ENCODE results near the gene CAMTA1.
A peak's percentile ranks its signal among the peaks of the same experiment; 100 is the strongest.

The CAMTA1 gene

DNA sequence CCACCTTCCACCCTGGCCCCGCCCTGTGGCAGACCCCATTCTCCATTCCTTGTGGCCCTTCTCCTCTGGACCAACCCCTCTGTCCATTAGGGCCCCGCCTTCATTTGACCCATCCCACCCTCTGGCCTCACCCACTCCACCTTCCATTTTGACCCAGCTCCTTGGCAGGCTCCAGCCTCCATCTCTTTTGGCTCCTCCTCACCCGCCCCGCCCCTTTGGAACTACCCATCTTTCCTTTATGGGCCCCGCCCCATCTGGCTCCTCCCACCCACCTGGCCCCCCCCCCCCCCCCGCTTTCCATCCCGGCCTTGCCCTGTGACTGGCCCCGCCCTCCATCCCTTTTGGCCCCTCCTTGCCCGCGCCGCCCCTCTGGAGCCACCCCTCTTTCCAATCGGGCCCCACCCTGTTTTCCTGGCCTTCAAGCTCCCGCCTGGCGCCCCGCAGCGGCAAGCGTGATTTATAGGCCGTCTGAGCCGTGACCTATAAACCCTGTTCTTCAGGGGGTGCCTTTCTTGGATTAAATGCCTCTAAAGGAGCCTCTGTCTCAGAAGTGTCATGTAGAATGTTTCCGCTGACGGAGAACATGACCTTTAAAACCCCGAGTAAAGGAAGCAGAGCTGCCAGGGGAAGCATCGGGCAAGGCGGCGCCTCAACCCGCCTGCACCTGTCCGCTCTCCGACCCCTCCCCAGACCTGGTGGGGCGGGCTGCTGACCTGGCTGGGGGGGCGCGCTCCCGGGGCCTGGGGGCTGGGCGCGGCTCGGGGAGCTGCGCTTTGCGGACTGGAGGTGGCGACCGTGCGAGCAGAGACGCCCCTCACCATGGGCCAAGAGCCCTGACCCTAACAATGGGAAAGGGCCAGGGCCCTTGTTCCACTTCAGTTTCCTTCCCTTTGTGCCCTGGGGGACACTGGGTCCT, 178.0 kb downstream of the CAMTA1 start:
- peak; percentile 80 for DNase-seq

DNA sequence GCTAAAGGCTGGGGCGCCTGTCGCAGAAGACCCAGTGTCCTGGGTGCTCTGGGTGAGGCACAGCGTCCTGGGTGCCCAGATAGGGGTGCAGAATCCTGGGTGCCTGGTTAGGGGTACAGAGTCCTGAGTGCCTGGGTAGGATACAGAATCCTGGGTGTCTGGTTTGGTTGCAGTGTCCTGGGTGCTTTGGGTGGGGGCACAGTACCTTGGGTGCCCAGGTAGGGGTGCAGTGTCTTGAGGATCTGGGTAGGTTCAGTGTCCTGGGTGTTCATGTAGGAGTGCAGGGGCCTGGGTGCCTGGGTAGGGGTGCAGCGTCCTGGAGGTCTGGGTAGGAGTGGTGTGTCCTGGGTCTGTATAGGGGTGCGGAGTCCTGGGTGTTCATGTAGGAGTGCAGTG, 178.7 kb downstream of the CAMTA1 start:
- no peak for DNase-seq

DNA sequence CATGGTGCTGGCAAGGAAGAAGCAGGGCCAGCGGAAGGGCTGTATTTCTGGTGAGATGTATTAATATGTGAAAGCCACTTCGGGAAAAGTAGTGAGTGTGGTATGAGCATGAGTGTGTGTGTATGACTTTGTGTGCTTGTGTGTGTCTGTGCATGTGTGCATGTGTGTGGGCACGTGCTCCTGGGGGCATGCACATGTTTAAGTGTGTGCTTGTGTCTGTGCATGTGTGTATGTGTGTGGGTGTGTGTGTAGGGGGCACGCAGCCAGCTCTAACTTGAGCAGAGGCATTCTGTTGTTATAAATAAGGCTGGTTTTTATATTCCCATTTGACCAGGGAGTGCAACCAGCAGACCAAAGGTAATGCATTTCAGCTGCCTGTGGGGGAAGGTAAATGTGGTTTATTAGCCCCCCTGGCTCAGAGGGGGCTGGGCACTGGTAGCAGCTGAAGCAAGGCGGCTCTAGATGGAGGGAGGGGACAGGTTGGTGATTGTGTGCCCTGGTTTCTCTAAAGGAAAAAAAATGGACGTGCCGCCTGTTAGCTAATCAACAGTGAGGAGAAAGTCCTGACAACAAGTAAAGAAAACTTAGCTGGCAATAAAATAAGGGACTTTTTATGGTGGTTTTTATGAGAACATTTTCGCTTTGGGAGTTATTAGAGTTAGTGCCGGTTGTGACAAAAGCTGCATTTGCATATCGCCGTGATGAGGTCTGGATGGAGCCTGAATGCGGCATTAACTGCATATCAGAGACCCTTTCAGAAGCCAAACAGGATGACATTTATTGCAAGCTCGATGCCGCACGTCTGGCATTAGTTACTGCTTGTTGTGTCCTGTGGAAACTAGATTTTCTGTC, 180.1 kb downstream of the CAMTA1 start:
- DNase-seq, result no peak

DNA sequence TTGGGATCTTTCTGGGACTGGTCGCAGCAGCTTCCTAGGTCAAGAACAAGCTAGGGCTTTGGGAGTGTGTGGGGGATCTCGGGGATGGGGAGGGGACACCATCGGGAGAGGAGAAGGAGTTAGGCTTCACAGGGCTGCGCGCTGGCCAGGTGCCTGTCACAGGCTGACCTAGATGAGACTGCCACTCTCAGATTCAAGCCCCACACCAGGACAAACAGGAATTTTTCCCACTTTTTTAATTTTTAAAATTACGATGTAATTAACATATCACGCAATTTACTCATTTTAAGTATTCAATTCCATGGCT, 180.6 kb downstream of the CAMTA1 start:
- no peak for DNase-seq

DNA sequence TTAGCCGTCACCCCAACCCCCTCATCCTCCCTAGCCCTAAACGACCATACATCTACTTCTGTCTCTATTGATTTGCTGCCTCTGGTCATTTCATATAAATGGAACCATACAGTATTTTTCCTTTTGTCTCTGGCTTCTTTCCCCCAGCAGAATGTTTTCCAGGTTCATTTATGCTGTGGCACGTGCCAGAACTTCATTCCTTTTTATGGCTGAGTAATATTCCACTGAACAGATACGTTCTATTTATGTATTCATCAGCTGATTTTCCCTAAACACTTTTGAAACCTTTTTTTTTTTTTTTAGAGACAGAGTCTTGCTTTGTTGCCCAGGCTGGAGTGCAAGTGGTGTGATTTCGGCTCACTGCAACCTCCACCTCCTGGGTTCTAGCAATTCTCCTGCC, 181.1 kb downstream of the CAMTA1 start:
- DNase-seq, result no peak

DNA sequence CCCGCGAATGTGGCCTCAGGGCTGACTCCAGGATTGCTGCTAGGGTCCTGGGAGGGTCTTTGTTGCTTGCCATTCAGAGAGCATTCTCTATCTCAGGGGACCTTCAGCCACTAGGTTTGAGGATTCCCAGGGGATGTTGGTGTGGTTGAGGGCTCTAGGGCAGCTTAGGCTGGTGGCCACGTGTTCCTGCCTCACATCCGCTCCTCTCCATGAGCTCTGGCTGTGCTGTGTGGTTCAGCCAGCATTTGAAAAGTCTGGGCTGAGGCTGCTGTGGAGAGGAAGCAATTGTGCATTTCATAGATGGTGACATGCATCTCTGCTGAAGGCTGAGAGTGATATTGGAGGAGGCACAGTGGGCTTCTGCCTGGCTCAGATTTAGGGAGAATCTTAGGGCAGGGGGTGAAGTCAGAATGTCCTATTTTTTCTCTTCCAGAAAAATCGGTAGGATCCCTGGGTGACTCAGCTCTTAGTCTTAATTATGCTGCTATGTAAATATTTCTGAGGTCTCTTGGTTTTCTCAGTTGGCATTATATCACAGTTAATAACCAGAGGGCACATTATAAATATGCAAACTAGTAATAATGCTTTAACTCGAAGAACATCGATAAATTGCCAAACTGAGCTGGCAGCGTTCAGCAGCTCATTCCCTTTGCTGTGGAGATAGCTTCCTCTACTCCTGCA, 182.3 kb downstream of the CAMTA1 start:
- DNase-seq, result no peak

DNA sequence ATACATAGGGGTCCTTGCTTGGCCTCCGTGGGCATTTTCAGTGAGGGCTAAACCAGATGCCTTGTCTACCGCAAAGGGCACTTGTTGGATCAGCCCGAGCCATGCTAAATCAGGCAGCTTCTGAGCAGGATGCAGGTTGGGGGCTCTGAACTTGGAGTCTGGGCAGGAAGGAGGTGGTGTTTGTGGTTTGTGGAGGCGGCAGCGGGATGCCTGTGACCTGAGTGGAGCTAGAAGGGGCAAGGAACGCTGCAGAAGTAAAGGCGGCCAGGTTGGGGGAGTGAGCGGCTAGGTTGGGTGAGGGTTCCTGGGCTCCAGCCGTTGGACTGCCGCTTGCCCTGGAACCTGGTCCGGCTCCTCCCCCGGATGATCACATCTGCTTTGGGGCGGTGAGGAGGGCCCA, 183.9 kb downstream of the CAMTA1 start:
- DNase-seq, result no peak

DNA sequence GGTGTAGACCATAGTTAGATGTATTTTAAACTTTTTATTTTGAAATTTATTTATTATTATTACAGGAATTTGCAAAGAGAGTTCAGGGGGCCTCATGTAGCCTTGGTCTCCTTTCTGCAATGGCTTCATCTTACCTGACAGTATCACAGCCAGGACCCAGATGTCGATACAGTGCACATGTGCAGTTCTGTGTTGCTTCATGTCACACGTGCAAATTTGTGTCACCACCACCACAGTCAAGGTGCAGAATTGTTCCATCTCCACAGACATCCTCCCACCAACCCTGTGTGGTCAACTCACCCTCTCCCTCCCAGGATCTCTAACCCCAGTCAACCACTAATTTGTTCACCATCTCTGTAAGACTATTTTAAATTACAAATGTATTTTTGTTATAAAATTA, 184.5 kb downstream of the CAMTA1 start:
- no peak for DNase-seq

DNA sequence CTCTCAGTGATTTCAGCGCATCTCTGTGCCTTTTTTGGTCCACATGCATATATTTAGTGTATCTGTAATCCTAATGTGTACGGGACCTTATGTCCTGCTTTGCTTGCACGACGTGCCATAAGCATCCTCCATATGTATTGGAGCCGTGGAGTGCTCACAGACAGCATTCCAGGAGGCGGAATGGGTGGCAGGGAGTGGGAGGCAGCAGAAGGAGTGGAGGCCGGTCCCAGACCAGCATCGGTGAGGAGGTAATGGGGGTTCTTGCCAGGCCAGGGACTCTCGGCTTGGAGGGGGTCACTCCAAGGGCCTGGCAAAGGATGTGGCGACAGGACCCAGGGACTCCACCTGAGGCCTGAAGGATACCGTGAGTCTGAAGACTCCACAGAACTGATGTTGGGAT, 185.0 kb downstream of the CAMTA1 start:
- no peak for DNase-seq

DNA sequence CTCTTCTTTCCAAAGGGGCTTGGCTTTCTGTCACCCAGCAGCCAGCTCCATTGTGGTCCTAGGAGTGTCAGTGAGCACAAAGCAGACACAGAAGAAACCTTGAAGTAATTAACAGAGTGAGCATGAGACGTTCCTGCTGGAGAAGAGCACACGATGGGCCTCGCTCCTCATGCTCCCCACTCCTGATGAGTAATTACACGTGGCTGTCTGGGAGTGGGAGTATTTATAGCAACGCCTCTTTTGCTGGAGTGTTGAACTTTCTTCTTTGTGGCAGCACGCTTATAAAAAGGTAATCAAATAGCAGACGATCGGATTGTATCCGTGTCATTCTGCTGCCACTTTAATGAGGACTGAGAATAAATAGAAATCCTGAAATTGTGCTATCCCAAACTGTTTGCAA, 185.8 kb downstream of the CAMTA1 start:
- DNase-seq, result no peak

DNA sequence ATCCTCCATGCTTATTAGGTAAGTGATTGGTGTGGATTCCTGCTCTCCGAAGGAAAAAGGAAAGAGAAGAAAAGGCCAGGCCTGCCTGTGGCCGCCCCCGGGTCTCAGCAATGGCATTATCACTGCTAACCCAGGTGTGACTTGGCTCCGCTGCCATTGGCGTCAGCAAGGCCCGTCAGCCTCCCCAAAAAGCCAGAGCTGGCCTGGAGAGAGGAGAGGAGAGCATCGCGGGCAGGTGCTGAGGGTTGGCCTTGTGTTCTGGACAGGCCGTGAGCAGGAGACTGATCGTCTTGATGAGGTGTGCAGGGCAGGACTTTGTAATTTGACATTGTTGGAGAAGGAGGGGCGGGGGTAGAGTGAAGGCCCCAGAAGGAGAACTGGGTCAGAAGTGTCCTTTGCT, 186.4 kb downstream of the CAMTA1 start:
- no peak for DNase-seq

DNA sequence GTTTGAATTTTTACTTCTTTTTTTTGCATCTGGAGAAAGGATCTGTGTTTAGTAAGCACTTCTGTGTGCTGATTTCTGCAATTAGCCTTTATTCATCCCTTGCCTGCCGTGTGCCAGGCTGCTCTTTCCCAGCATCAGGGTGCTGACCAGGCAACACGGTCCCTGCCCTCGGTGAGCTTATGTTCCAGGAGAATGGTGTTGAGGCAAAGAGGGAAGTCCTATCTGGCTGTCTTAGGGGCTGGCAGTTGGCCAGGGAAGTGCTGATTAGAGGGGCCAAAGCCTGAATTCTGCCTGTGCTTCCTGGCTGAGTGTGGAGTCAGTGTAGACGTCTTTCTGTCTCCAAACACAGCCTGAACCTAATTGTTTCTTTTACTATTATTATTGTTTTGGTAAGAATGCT, 187.1 kb downstream of the CAMTA1 start:
- DNase-seq, result no peak

DNA sequence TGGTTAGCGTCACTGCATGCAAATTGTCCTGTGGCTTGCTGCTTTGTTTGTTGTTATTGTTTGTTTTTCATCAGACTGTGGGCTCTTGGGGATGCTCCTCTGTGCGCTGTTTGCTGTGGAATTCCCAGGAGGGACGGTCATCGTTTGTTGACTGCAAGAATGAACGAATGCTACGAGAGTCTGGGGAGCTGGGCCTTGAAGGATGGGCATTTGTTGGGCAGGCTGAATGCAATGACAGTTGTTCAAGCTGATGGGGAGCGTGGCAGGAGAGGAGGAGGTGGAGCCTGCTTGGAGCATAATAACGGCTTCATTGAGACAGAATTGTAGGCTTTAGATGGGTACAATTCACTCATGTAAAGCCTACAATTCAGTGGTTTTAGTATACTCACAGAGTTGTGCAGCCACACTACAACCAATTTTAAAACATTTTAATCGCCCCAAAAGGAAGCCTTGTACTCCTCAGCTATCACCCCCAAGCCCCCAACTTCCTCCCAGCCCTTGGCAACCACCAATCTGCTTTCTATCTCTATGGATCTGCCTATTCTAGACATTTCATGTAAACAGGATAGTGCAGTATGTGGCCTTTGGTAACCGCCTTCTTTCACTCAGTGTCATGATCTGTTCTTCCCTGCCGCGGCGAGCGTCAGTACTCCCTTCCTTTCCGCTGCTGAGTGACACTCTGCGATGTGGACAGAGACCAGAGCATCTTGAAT, 190.2 kb downstream of the CAMTA1 start:
- no peak for DNase-seq

DNA sequence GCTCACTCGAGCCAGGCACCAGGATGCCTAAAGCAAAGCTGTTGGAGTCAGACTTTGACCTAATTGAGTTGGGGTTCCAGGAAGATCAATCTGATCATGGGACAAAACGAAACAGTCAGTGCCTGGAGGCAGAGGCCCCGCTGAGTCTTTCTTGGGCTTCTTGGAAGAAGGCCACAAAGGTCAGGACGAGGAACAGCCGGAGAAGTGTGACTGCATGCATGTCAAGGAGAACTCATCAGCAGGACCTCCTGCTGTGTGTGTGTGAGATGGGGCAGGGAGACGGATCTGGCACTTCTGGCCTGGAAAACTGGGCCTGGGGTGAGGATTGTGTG, 190.8 kb downstream of the CAMTA1 start:
- no peak for DNase-seq

DNA sequence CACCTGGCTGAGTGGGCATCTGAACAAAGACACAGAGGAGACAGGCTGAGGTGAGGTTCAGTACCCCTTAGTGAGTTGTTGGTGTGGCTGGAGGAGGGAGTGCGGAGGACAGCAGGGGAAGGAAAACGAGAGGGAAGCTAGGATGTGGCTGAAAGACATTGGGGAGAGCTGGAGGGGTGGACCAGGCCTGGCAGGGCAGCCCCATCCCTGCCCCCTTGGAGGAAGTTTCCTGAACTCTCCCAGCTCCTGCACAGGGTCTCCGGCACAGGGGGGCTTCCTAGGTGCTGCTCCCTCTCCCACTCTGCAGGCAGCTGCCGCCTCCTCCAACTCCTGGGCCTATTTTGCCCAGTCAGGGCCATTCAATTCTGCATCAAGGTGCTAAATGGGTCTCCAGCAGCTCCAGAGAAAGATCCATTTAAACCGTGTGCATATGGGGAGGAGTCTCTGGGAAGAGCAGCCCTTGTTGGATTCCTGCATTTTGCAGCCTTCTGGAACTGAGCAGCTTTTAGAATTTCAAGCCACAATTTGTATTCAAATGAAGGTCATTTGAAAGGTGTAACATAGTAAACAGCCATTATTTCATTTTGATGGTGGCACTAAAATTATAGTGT, 193.9 kb downstream of the CAMTA1 start:
- no peak for DNase-seq

DNA sequence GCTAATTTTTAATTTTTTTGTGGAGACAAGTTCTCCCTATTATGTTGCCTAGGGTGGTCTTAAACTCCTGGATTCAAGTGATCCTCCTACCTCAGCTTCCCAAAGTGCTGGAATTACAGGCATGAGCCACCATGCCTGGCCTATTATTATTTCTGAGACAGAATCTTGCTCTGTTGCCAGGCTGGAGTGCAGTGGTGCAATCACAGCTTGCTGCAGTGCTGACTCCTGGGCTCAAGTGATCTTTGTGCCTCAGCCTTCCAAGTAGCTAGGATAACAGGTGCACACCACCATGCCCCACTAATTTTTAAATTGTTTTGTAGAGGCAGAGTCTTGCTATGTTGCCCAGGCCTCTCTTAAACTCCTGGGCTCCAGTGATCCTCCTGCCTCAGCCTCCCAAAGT, 196.3 kb downstream of the CAMTA1 start:
- no peak for DNase-seq

DNA sequence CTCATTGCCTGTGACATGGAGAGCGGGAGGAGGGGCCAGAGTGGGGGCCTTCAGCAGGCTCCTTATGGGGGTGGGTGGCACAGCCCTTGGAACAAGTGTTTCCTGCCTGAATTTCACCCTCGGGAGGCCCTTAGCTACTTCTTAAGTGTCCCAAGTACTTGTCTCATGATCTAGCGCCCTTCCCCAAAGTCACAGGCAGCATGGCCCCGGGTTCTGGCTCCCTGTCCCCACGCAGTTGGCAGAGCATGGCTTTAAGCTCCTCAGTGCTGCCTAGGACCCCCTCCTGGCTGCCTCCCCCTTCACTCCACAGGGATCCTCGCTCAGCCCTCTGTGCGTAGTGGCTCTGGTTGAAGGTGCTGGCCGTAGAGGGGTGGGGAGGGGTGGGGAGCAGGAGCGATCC, 197.2 kb downstream of the CAMTA1 start:
- DNase-seq, result no peak

DNA sequence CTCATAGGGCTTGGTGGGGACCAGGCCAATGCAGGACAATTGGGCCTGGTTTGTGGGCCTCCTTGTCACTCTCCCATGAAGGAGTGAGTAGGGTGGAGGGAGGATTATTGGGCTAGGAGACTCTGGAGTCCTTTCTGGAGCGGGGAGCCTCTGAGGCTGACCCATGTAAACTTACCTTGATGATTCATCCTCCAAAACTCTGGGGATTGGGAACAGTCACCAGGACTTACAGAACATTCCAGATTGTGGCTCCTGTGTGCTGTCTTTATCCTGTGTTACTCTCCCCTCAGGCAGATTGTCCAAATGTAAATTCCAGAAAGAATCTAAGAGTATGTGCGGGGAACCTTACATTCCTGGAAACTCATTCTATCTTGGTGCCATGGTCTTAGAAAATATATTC, 197.6 kb downstream of the CAMTA1 start:
- no peak for DNase-seq

DNA sequence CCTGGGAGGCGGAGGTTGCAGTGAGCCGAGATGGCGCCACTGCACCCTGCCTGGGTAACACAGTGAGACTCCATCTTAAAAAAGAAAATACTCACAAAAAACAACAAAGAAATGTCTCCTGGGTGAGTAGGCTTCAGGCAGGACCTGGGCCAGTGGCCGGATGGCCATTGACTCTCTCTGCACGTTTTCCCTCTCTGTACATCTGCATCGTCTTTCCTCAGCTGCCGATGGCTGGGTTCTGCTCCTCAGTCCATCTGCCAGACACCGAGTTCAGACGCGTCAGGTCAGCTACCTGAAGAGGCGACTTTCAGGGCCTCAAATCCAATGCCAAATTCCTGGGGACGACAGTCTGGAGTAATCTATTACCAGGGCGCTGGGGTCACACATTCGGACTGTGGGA, 199.3 kb downstream of the CAMTA1 start:
- DNase-seq, result no peak

DNA sequence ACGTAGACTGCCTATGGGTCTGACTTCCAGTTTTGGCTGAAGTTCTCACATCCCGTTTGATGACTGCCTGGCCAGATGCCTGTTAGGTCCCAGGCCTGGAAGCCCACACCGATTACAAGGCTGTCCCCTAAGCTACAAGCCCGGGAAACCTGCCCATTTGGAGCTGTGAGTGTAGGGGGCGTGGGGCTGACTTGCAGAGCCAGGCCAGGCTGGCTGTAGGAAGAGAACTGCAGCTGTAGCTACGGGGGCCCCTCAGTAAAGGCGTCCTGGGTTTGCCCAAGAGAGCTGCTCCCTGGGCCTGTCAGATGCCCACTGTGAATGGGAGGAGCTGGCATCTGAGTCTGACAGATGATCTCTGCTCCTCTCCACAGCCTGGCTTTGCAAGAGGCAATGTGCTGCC, 199.7 kb downstream of the CAMTA1 start:
- no peak for DNase-seq

DNA sequence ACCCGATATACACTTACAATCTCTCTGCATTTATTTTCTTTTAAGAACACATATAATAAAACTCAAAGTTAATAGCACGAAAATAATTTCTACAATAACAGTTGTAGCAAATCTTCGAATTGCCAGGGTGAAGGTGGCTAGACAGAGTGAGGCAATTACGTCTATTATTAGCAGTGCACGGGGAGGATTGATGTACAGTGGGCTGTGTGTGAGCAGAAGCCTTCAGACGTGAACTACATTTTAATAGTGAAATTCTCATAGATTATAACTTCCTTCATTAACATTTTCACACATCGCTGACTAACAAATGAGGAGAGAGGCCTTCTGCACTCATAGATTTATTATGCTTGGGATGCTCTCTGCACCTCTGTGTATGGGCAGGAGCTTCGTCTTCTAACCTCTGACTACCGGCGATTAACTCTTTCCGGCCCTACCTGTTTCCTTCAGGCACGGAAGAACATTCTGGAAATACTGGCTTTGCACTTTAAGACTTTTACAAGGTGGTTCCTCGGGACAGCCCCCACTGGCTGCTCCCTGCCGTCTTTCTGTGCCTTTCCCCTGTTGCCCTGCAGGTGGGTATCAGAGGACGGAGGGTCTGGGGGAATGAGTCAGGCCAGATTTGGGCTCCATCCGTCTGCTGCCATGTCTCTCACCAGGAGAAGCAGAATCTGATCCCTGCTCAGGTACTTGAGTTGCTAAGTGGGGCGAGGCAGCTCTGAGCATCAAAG, 200.5 kb downstream of the CAMTA1 start:
- no peak for DNase-seq

DNA sequence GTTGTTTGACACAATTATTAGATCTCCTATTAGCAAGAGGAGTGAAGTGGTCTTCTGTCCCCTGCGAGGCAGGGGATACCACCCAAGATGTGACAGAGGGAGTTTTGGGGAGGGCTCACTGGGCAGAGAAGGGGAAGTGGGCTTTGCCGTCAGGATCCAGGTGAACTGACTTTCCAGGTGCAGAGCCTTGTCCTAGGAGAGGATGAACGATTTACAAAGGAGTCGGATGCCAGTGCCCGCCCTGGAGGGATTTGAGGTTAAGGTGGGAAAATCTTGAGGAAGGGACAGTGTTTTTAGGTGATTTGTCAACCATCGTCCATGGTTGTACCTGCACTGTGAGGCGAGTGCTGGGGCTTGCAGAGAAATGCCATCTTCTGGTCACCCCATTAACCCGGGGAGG, 201.0 kb downstream of the CAMTA1 start:
- no peak for DNase-seq

Data from SHP77 treated with DMSO at 0.1 percent for 48 hours (cell line).